Measurements from ENCODE around the gene TNFAIP8L1.

The TNFAIP8L1 gene

DNA sequence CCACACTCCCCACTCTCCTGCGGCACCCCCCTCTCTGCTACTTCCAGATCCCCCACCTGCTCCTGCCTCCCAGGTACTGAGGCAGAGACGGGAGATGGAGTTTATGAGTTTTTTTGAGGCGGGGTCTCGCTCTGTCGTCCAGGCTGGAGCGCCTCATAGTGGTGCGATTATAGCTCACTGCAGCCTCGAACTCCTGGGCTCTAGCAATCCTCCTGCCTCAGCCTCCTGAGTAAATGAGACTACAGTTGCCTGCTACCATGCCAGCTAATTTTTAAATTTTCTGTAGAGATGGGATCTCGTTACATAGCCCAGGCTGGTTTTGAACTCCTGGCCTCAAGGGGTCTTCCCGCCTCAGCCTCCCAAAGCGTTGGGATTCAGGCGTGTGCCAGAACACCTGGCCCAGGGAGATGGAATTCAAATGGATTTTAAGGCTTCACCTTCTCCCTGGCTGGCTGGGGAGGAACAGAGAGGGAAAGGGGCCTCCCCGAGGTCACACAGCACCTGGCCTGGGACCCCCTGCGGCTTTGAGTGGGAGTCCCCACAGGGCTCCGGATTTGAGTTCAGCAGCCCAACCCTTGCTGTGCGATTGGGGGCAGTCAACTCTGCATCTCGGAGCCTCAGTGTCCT lies 19.5 kb upstream of the TNFAIP8L1 start:
- no peak overlapping the region for H3K27ac Mint-ChIP-seq
- peaks cover 26% of the 10 kb centered on the region for H3K27me3 Mint-ChIP-seq (ENCODE audit: low read depth)
- TF ChIP-seq, protein P1, sequence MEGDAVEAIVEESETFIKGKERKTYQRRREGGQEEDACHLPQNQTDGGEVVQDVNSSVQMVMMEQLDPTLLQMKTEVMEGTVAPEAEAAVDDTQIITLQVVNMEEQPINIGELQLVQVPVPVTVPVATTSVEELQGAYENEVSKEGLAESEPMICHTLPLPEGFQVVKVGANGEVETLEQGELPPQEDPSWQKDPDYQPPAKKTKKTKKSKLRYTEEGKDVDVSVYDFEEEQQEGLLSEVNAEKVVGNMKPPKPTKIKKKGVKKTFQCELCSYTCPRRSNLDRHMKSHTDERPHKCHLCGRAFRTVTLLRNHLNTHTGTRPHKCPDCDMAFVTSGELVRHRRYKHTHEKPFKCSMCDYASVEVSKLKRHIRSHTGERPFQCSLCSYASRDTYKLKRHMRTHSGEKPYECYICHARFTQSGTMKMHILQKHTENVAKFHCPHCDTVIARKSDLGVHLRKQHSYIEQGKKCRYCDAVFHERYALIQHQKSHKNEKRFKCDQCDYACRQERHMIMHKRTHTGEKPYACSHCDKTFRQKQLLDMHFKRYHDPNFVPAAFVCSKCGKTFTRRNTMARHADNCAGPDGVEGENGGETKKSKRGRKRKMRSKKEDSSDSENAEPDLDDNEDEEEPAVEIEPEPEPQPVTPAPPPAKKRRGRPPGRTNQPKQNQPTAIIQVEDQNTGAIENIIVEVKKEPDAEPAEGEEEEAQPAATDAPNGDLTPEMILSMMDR (IDR thresholded peaks at IDR 0.05; ENCODE audit: unreplicated experiment in 3 of 3) = no peak
- H3K4me1 Mint-ChIP-seq = no peaks in the 10 kb centered on the region
- no peaks in the 10 kb centered on the region for H3K36me3 Mint-ChIP-seq (ENCODE audit: low read depth)
- no peaks in the 10 kb centered on the region for H3K9me3 Mint-ChIP-seq
- no peak overlapping the region for H3K4me3 Mint-ChIP-seq

- no peaks in the 10 kb centered on the region for H3K4me1 Mint-ChIP-seq
- H3K9me3 Mint-ChIP-seq = no peaks in the 10 kb centered on the region
- TF ChIP-seq, protein P1 (IDR thresholded peaks at IDR 0.05; ENCODE audit: unreplicated experiment in 3 of 3) = no peak
- H3K27me3 Mint-ChIP-seq (ENCODE audit: low read depth) = peaks cover 26% of the 10 kb centered on the region
- H3K27ac Mint-ChIP-seq = peak overlapping the region in 1 of 3 experiments; percentile 26
- H3K4me3 Mint-ChIP-seq = no peak overlapping the region
- H3K36me3 Mint-ChIP-seq (ENCODE audit: low read depth) = no peaks in the 10 kb centered on the region
These were observed 18.6 kb upstream of the TNFAIP8L1 start for GRCh38 chr19:4620675-4621074.

- peaks cover 20% of the 10 kb centered on the region for H3K27me3 Mint-ChIP-seq (ENCODE audit: low read depth)
- H3K36me3 Mint-ChIP-seq (ENCODE audit: low read depth) = no peaks in the 10 kb centered on the region
- H3K4me1 Mint-ChIP-seq = no peaks in the 10 kb centered on the region
- H3K27ac Mint-ChIP-seq = no peak overlapping the region
- no peak overlapping the region for H3K4me3 Mint-ChIP-seq
- TF ChIP-seq, protein P1 (IDR thresholded peaks at IDR 0.05; ENCODE audit: unreplicated experiment in 3 of 3) = no peak
- no peaks in the 10 kb centered on the region for H3K9me3 Mint-ChIP-seq
These were observed 16.5 kb upstream of the TNFAIP8L1 start for GRCh38 chr19:4622695-4623421.

GRCh38 chr19:4624301-4624700 lies 15.0 kb upstream of the TNFAIP8L1 start:
- Mint-ChIP-seq H3K4me3 (no peak overlapping the region), H3K4me1 (no peaks in the 10 kb centered on the region), H3K36me3 (ENCODE audit: low read depth) (no peaks in the 10 kb centered on the region), H3K27ac (peak overlapping the region in 2 of 3 experiments; percentile 29 to 64), H3K9me3 (no peaks in the 10 kb centered on the region), H3K27me3 (ENCODE audit: low read depth) (peaks cover 16% of the 10 kb centered on the region)
- TF ChIP-seq, protein P1 (IDR thresholded peaks at IDR 0.05; ENCODE audit: unreplicated experiment in 3 of 3) = no peak

DNA sequence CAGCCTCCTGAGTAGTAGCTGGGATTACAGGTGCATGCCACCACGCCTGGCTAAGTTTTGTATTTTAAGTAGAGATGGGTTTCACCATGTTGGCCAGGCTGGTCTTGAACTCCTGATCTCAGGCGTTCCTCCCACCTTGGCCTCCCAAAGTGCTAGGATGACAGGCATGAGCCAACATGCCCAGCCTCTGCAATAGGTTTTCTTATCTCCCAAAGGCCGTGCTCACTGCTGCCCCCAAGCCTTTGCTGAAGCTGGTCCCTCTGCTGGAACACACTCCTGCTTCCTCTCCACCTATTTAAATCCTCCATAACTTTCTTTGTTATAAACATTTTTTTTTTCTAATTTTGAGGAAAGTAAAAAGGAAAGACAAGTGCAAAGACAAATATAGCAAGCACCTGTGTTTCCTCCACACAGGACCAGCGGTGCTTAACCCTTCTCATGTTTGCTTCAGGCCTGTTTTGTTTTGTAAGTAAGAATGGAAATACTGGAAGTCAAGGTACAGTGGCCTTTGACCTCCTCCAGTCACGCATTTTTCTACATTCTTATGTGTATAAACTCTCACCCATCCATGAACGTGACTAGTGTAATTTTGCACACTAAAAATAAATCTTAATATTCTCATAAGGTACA lies 14.5 kb upstream of the TNFAIP8L1 start:
- TF ChIP-seq, protein P1 (IDR thresholded peaks at IDR 0.05; ENCODE audit: unreplicated experiment in 3 of 3) = peak in 2 of 3 experiments; percentile 10 to 16
- Mint-ChIP-seq H3K9me3 (no peaks in the 10 kb centered on the region), H3K27me3 (ENCODE audit: low read depth) (peaks cover 16% of the 10 kb centered on the region), H3K27ac (no peak overlapping the region), H3K4me3 (no peak overlapping the region), H3K4me1 (no peaks in the 10 kb centered on the region), H3K36me3 (ENCODE audit: low read depth) (no peaks in the 10 kb centered on the region)
